Measurements from ENCODE around the gene WDR82.

DNA sequence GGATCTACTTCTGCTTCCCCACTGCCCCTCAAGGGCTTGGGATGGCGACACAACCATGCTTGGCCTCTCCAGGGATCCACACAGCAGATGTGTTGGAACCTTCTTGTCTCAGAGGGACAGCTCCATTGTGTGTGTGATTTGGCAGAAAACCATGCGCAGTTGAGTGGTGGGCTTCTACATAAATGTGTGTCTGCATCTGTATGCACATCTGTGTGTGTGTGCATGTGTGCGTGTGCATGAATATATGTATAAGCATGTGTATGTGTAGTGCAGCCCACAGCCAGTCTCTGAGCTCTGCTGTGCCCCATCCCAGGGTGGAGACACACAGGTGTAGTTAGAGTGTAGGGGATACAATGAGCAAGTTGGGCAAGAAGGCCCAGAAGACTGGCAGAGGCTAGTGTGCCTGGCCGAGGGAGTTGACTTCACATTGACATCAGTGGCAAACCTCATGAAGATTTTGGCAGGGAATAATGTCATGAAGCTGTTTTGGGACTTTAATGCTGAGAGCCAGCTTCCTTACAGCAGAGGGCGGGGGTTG, 17.3 kb upstream of the WDR82 start:
- TF ChIP-seq, protein P1, sequence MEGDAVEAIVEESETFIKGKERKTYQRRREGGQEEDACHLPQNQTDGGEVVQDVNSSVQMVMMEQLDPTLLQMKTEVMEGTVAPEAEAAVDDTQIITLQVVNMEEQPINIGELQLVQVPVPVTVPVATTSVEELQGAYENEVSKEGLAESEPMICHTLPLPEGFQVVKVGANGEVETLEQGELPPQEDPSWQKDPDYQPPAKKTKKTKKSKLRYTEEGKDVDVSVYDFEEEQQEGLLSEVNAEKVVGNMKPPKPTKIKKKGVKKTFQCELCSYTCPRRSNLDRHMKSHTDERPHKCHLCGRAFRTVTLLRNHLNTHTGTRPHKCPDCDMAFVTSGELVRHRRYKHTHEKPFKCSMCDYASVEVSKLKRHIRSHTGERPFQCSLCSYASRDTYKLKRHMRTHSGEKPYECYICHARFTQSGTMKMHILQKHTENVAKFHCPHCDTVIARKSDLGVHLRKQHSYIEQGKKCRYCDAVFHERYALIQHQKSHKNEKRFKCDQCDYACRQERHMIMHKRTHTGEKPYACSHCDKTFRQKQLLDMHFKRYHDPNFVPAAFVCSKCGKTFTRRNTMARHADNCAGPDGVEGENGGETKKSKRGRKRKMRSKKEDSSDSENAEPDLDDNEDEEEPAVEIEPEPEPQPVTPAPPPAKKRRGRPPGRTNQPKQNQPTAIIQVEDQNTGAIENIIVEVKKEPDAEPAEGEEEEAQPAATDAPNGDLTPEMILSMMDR (IDR thresholded peaks at IDR 0.05; ENCODE audit: borderline replicate concordance, extremely low read depth, low read length, poor library complexity, severe bottlenecking): no peak
- no peak for TF ChIP-seq EZH2 (IDR thresholded peaks at IDR 0.05; ENCODE audit: borderline replicate concordance, low read depth, low read length, severe bottlenecking)

All from DND-41 (cell line).